ENCODE measurements around the gene STT3A.

STT3A gene

DNA sequence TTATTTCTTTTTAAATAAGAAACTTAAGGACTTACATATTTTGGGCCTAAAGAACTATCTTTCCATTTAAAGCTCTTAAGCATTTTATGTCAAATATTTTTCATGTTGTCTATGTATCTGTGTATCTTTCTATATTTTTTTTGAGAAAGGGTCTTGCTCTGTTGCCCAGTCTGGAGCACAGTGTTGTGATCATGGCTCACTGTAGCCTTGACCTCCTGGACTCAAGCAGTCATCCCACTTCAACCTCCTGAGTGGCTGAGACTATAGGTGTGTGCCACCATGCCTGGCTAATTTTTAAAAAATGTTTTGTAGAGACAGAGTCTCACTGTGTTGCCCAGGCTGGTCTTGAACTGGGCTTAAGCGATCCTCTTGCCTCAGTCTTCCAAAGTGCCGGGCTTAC is 8.0 kb downstream of the STT3A start:
- peaks cover 23% of the 10 kb centered on the region; the same call in 1 of the 2 replicates for H3K36me3 ChIP-seq (replicated peaks; ENCODE audit: insufficient read depth, low read length)

DNA sequence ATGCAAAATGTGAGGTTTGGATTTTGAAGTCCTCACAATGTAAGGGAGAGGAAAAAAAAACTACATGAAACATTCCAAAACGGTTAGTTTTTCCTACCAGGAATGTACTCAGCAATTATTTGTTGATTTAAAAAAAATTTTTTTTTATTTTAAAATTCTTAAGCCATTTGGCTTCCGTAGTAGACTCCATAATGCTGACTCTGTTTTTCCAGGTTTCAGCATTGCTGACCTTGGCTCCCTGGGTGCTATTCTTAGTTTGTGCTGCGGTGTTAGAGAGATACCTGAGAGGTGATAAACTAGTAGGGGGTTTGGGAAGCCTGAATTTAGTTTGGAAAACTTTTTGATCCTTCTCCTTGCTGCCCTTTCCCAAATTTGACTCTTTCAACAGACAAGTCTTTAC is 10.6 kb downstream of the STT3A start:
- no peak for DNase-seq
- Histone ChIP-seq H3K4me3 (ENCODE audit: low read length) (no peak overlapping the region), H2AFZ (ENCODE audit: low read length) (no peak overlapping the region), H3K4me1 (ENCODE audit: low read length) (no peaks in the 10 kb centered on the region), H3F3A (ENCODE audit: insufficient read depth, low read length) (no peaks in the 10 kb centered on the region; the same call in 1 of the 2 replicates), H3K36me3 (replicated peaks; ENCODE audit: insufficient read depth, low read length) (peaks cover 23% of the 10 kb centered on the region), H3K9me3 (replicated peaks; ENCODE audit: insufficient read depth, low read length) (no peaks in the 10 kb centered on the region), H3K27me3 (replicated peaks; ENCODE audit: insufficient read depth, low read length) (no peaks in the 10 kb centered on the region), H4K20me1 (ENCODE audit: insufficient read depth, low read length) (peaks cover 6% of the 10 kb centered on the region), H3K4me2 (ENCODE audit: low read depth, low read length) (no peak overlapping the region), H3K79me2 (ENCODE audit: low read length) (peaks cover 79% of the 10 kb centered on the region), H3K9me2 (replicated peaks; ENCODE audit: insufficient read depth, low read length) (no peaks in the 10 kb centered on the region), H3K27ac (ENCODE audit: low read length) (no peak overlapping the region), H3K9ac (ENCODE audit: low read length) (no peak overlapping the region)
- TF ChIP-seq, protein P1, sequence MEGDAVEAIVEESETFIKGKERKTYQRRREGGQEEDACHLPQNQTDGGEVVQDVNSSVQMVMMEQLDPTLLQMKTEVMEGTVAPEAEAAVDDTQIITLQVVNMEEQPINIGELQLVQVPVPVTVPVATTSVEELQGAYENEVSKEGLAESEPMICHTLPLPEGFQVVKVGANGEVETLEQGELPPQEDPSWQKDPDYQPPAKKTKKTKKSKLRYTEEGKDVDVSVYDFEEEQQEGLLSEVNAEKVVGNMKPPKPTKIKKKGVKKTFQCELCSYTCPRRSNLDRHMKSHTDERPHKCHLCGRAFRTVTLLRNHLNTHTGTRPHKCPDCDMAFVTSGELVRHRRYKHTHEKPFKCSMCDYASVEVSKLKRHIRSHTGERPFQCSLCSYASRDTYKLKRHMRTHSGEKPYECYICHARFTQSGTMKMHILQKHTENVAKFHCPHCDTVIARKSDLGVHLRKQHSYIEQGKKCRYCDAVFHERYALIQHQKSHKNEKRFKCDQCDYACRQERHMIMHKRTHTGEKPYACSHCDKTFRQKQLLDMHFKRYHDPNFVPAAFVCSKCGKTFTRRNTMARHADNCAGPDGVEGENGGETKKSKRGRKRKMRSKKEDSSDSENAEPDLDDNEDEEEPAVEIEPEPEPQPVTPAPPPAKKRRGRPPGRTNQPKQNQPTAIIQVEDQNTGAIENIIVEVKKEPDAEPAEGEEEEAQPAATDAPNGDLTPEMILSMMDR (IDR thresholded peaks at IDR 0.05; ENCODE audit: low read length) = no peak
- no peak for TF ChIP-seq EZH2 (optimal IDR thresholded peaks at IDR 0.05; ENCODE audit: low read depth, low read length)
- TF ChIP-seq EZH2phosphoT487 (IDR thresholded peaks at IDR 0.05; ENCODE audit: low read length) = no peak

More for the DNA sequence above, 8.0 kb downstream of the STT3A start:
- Histone ChIP-seq H3K4me3 (ENCODE audit: low read length) (no peak overlapping the region), H3K27me3 (replicated peaks; ENCODE audit: insufficient read depth, low read length) (no peaks in the 10 kb centered on the region), H3K27ac (ENCODE audit: low read length) (no peak overlapping the region), H3K9me3 (replicated peaks; ENCODE audit: insufficient read depth, low read length) (no peaks in the 10 kb centered on the region), H3K79me2 (ENCODE audit: low read length) (peaks cover 84% of the 10 kb centered on the region), H3K4me2 (ENCODE audit: low read depth, low read length) (no peak overlapping the region), H3F3A (ENCODE audit: insufficient read depth, low read length) (no peaks in the 10 kb centered on the region), H4K20me1 (ENCODE audit: insufficient read depth, low read length) (peaks cover 6% of the 10 kb centered on the region), H3K9ac (ENCODE audit: low read length) (no peak overlapping the region), H3K4me1 (ENCODE audit: low read length) (0 out of 2 replicates have a peak, but pooled peaks cover 1% of the 10 kb centered on the region), H3K9me2 (replicated peaks; ENCODE audit: insufficient read depth, low read length) (no peaks in the 10 kb centered on the region), H2AFZ (ENCODE audit: low read length) (no peak overlapping the region)
- no peak for TF ChIP-seq EZH2 (optimal IDR thresholded peaks at IDR 0.05; ENCODE audit: low read depth, low read length)
- TF ChIP-seq, protein P1 (IDR thresholded peaks at IDR 0.05; ENCODE audit: low read length) = no peak
- TF ChIP-seq EZH2phosphoT487 (IDR thresholded peaks at IDR 0.05; ENCODE audit: low read length) = no peak
- no peak for DNase-seq

DNA sequence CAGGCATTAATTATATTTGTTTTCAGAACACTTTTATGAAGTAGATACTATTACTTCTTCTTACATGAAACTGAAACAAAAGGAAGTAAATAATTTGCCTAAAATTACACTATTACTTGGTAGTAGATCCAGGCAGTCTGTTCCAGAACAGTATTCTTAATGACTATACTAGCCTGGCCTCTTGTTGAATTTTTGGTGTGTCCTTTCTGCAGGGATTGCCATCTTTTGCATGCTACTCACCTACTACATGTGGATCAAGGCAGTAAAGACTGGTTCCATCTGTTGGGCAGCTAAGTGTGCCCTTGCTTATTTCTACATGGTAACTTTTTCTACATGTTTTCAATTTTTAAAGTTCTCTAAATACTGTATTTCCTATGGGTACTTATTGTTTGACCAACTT is 12.8 kb downstream of the STT3A start:
- no peak overlapping the region for H3K4me2 ChIP-seq (ENCODE audit: low read depth, low read length)
- peaks cover 32% of the 10 kb centered on the region for H3K36me3 ChIP-seq (replicated peaks; ENCODE audit: insufficient read depth, low read length)
- H3K27me3 ChIP-seq (replicated peaks; ENCODE audit: insufficient read depth, low read length) = no peaks in the 10 kb centered on the region
- H3K9me2 ChIP-seq (replicated peaks; ENCODE audit: insufficient read depth, low read length) = no peaks in the 10 kb centered on the region
- H3K4me3 ChIP-seq (ENCODE audit: low read length) = no peak overlapping the region
- H4K20me1 ChIP-seq (ENCODE audit: insufficient read depth, low read length) = peaks cover 6% of the 10 kb centered on the region
- H3K79me2 ChIP-seq (ENCODE audit: low read length) = peaks cover 79% of the 10 kb centered on the region
- H2AFZ ChIP-seq (ENCODE audit: low read length) = no peak overlapping the region
- H3K4me1 ChIP-seq (ENCODE audit: low read length) = no peaks in the 10 kb centered on the region
- no peak for DNase-seq
- TF ChIP-seq, protein P1 (IDR thresholded peaks at IDR 0.05; ENCODE audit: low read length) = no peak
- TF ChIP-seq EZH2phosphoT487 (IDR thresholded peaks at IDR 0.05; ENCODE audit: low read length) = no peak
- no peak for TF ChIP-seq EZH2 (optimal IDR thresholded peaks at IDR 0.05; ENCODE audit: low read depth, low read length)
- H3K9ac ChIP-seq (ENCODE audit: low read length) = no peak overlapping the region
- H3K27ac ChIP-seq (ENCODE audit: low read length) = no peak overlapping the region
- no peaks in the 10 kb centered on the region for H3K9me3 ChIP-seq (replicated peaks; ENCODE audit: insufficient read depth, low read length)
- H3F3A ChIP-seq (ENCODE audit: insufficient read depth, low read length) = no peaks in the 10 kb centered on the region; the same call in 1 of the 2 replicates
